MM.1S (cell line): ENCODE results near the gene PTPRK.

Source experiments
- DNase-seq: peaks from one replicate; pipeline ENCODE4 v3.0.0-alpha.2; 2015
- H2AFZ ChIP-seq: fragments of 300-600 bp; sonication (generic); 2 replicates; pipeline ENCODE4 v1.6.0; 2016; ENCODE audit warnings: antibody characterized with exemption, low read length
- H3F3A ChIP-seq: fragments of 300-600 bp; sonication (generic); 2 replicates; pipeline ENCODE4 v1.6.1; 2016; ENCODE audit warnings: mild to moderate bottlenecking, antibody characterized with exemption, low read length, moderate library complexity, mixed read lengths; ENCODE audit not compliant: insufficient read depth
- H3K27ac ChIP-seq: fragments of 300-600 bp; sonication (generic); 2 replicates; pipeline ENCODE4 v1.5.1; 2016; ENCODE audit warnings: mild to moderate bottlenecking, low read length
- H3K27me3 ChIP-seq: fragments of 300-600 bp; sonication (generic); replicated peaks from 2 replicates; pipeline ENCODE4 v1.6.0; 2016; ENCODE audit warnings: low read length; ENCODE audit not compliant: insufficient read depth
- H3K36me3 ChIP-seq: fragments of 300-600 bp; sonication (generic); replicated peaks from 2 replicates; pipeline ENCODE4 v1.6.1; 2016; ENCODE audit warnings: mild to moderate bottlenecking, low read length, mixed read lengths; ENCODE audit not compliant: insufficient read depth
- H3K4me1 ChIP-seq: fragments of 300-600 bp; sonication (generic); 2 replicates; pipeline ENCODE4 v1.6.1; 2016; ENCODE audit warnings: low read length, mixed read lengths
- H3K4me2 ChIP-seq: fragments of 300-600 bp; sonication (generic); 2 replicates; pipeline ENCODE4 v1.6.0; 2016; ENCODE audit warnings: low read depth, low read length
- H3K4me3 ChIP-seq: fragments of 300-600 bp; sonication (generic); 2 replicates; pipeline ENCODE4 v1.5.1; 2016; ENCODE audit warnings: low read length, mixed read lengths
- H3K79me2 ChIP-seq: fragments of 300-600 bp; sonication (generic); 2 replicates; pipeline ENCODE4 v1.6.1; 2016; ENCODE audit warnings: mixed run types, low read length, mixed read lengths
- H3K9ac ChIP-seq: fragments of 300-600 bp; sonication (generic); 2 replicates; pipeline ENCODE4 v1.6.1; 2016; ENCODE audit warnings: low read length, mixed read lengths
- H3K9me2 ChIP-seq: fragments of 300-600 bp; sonication (generic); replicated peaks from 2 replicates; pipeline ENCODE4 v1.6.1; 2016; ENCODE audit warnings: mild to moderate bottlenecking, low read length, mixed read lengths; ENCODE audit not compliant: insufficient read depth
- H3K9me3 ChIP-seq: fragments of 300-600 bp; sonication (generic); replicated peaks from 2 replicates; pipeline ENCODE4 v1.6.1; 2016; ENCODE audit warnings: mild to moderate bottlenecking, low read length, mixed read lengths; ENCODE audit not compliant: insufficient read depth
- H4K20me1 ChIP-seq: fragments of 300-600 bp; sonication (generic); 2 replicates; pipeline ENCODE4 v1.6.1; 2016; ENCODE audit warnings: mild to moderate bottlenecking, low read length, moderate library complexity, mixed read lengths; ENCODE audit not compliant: insufficient read depth
- EZH2 ChIP-seq: fragments of 300-600 bp; sonication (generic); optimal IDR thresholded peaks from 2 replicates; pipeline ENCODE3; 2017; ENCODE audit warnings: low read depth, mild to moderate bottlenecking, antibody characterized with exemption, low read length, mixed read lengths
- EZH2phosphoT487 ChIP-seq: fragments of 300-600 bp; sonication (generic); IDR thresholded peaks from 2 replicates; pipeline ENCODE4 v1.6.1; 2018; ENCODE audit warnings: antibody characterized with exemption, low read length
- TF ChIP-seq, protein P1 (sequence below): fragments of 300-600 bp; sonication (generic); IDR thresholded peaks from 2 replicates; pipeline ENCODE4 v1.5.1; 2016; ENCODE audit warnings: antibody characterized with exemption, low read length, mixed read lengths

Gene PTPRK

DNA sequence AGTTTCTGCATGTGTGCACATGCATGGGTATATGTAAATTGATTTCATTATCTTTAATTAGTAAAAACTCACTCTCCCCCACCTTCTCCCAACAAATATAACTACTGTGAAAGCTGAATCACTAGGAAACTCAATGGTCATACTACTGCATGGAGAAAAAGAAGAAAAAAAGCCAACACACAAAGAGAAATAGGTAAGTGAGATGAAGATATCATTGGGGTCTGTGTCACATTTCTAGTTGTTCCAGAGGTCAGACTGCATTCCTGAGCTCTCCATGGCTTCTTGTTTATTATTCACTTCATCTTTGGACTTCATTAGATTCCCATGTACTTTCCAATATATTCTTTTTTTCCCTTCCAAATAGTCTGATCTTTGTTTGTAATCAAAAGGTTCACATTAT is 98.2 kb downstream of the PTPRK start:
- no peak overlapping the region for H3K27ac ChIP-seq
- H3K27me3 ChIP-seq = no peaks in the 10 kb centered on the region
- TF ChIP-seq EZH2phosphoT487 (no peak), EZH2 (no peak)
- TF ChIP-seq, protein P1, sequence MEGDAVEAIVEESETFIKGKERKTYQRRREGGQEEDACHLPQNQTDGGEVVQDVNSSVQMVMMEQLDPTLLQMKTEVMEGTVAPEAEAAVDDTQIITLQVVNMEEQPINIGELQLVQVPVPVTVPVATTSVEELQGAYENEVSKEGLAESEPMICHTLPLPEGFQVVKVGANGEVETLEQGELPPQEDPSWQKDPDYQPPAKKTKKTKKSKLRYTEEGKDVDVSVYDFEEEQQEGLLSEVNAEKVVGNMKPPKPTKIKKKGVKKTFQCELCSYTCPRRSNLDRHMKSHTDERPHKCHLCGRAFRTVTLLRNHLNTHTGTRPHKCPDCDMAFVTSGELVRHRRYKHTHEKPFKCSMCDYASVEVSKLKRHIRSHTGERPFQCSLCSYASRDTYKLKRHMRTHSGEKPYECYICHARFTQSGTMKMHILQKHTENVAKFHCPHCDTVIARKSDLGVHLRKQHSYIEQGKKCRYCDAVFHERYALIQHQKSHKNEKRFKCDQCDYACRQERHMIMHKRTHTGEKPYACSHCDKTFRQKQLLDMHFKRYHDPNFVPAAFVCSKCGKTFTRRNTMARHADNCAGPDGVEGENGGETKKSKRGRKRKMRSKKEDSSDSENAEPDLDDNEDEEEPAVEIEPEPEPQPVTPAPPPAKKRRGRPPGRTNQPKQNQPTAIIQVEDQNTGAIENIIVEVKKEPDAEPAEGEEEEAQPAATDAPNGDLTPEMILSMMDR = no peak

DNA sequence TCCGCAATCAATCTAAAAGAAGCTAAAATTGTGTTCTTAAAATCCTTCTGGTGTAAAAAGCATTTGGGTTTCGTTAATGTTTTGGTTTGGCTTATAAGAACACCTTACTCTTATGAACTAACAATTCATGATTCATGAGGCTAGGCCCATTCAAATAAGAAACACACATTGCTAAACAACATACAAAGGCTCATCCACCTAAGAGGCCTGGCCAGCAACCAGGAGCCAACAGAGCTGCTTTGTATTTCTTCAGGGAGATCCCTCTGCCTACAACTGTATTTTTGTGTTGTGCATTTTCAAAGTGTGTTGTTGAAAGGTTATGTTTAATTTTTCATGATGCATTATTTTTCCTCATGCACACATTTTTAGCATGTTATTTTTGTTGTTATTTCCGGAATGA is 98.6 kb downstream of the PTPRK start:
- Histone ChIP-seq H3K4me1 (no peaks in the 10 kb centered on the region), H3K36me3 (no peaks in the 10 kb centered on the region), H2AFZ (no peak overlapping the region), H3K4me2 (no peak overlapping the region), H3K27me3 (no peaks in the 10 kb centered on the region), H3K79me2 (no peaks in the 10 kb centered on the region), H3K4me3 (no peak overlapping the region), H3K9me3 (no peaks in the 10 kb centered on the region), H3F3A (no peaks in the 10 kb centered on the region), H3K27ac (no peak overlapping the region), H3K9me2 (no peaks in the 10 kb centered on the region), H3K9ac (no peak overlapping the region), H4K20me1 (no peaks in the 10 kb centered on the region)
- DNase-seq = no peak
- TF ChIP-seq, protein P1 = no peak
- TF ChIP-seq EZH2 (no peak), EZH2phosphoT487 (no peak)

More for the DNA sequence above, 98.2 kb downstream of the PTPRK start:
- no peaks in the 10 kb centered on the region for H3K36me3 ChIP-seq
- no peak overlapping the region for H3K4me3 ChIP-seq
- H3K4me1 ChIP-seq = no peaks in the 10 kb centered on the region
- DNase-seq = no peak
- no peaks in the 10 kb centered on the region for H4K20me1 ChIP-seq
- no peak overlapping the region for H3K9ac ChIP-seq
- H3K9me2 ChIP-seq = no peaks in the 10 kb centered on the region
- H3K9me3 ChIP-seq = no peaks in the 10 kb centered on the region
- H3K4me2 ChIP-seq = no peak overlapping the region
- no peaks in the 10 kb centered on the region for H3F3A ChIP-seq
- no peaks in the 10 kb centered on the region for H3K79me2 ChIP-seq
- no peak overlapping the region for H2AFZ ChIP-seq

DNA sequence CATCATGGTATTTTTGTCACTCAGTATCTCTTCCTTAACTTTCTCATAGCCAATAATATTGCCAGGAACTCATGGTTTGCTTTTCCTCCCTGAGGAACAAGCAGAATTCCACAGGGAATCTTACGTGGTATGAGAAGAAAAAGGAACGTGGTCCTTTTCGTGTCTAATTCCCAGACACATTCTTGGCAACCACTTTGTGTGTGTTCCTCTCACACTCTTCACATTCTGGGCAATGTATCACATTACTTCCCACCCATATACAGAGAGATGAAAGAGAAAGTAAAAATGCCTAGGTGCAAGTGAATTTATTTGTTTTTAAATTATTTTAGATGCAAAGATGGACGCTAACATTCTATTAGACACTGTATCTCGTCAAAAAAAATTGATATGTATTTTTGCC is 102.7 kb downstream of the PTPRK start:
- H3K79me2 ChIP-seq = no peaks in the 10 kb centered on the region
- no peaks in the 10 kb centered on the region for H3K9me3 ChIP-seq
- H3F3A ChIP-seq = no peaks in the 10 kb centered on the region
- no peak overlapping the region for H3K4me2 ChIP-seq
- no peak overlapping the region for H3K9ac ChIP-seq
- no peak overlapping the region for H3K4me3 ChIP-seq
- no peaks in the 10 kb centered on the region for H3K36me3 ChIP-seq
- DNase-seq = no peak
- TF ChIP-seq, protein P1 = no peak
- TF ChIP-seq EZH2phosphoT487 (no peak), EZH2 (no peak)
- H4K20me1 ChIP-seq = no peaks in the 10 kb centered on the region
- no peaks in the 10 kb centered on the region for H3K9me2 ChIP-seq
- no peak overlapping the region for H3K27ac ChIP-seq
- H3K4me1 ChIP-seq = no peaks in the 10 kb centered on the region
- H2AFZ ChIP-seq = no peak overlapping the region
- no peaks in the 10 kb centered on the region for H3K27me3 ChIP-seq
